Common myeloid progenitor, CD34-positive (primary cell): Measurements from ENCODE around the gene AFF1.

Experiments
- CTCF ChIA-PET: fragments of 350-600 bp; sonication (Branson Sonifier 250); formaldehyde crosslinking; loops from one replicate; lab custom pipeline; 2021; ENCODE audit warnings: antibody characterized with exemption; lab: Charles Lee
- POLR2A ChIA-PET: fragments of 350-600 bp; sonication (Branson Sonifier 250); formaldehyde crosslinking; loops from one replicate; lab custom pipeline; 2021; ENCODE audit warnings: antibody characterized with exemption; lab: Charles Lee
- DNase-seq, 3 donors: peaks; one replicate each; pipeline versions ENCODE4 v3.0.0 to v3.0.0-alpha.2; 2013
- H3K27ac ChIP-seq, 2 experiments: 1 replicate in 1 of 2; 2 replicates in 1 of 2; pipeline ENCODE4 v1.7.0; 2013; ENCODE audit warnings: inconsistent platforms in 2 of 2, low read length in 2 of 2, mild to moderate bottlenecking in 2 of 2, low read depth in 1 of 2, moderate library complexity in 1 of 2; ENCODE audit not compliant: severe bottlenecking in 2 of 2, insufficient read depth in 1 of 2, poor library complexity in 1 of 2
- H3K27me3 ChIP-seq, 5 experiments: replicated peaks in 2 of 5; 1 replicate in 3 of 5; 2 replicates in 2 of 5; pipeline versions ENCODE4 v1.6.1 to v1.7.0; 2013; ENCODE audit warnings: low read length in 4 of 5, mild to moderate bottlenecking in 2 of 5, moderate library complexity in 2 of 5, inconsistent platforms in 1 of 5; ENCODE audit not compliant: insufficient read depth in 5 of 5, control insufficient read depth in 4 of 5
- H3K36me3 ChIP-seq, 4 experiments: 1 replicate in 2 of 4; 2 replicates in 2 of 4; pipeline versions ENCODE4 v1.6.1 to v1.7.0; 2013; ENCODE audit warnings: low read length in 3 of 4, control low read depth in 1 of 4, mild to moderate bottlenecking in 1 of 4; ENCODE audit not compliant: control insufficient read depth in 4 of 4, insufficient read depth in 4 of 4
- H3K4me1 ChIP-seq, 4 experiments: 1 replicate in 3 of 4; 2 replicates in 1 of 4; pipeline versions ENCODE4 v1.6.1 to v1.7.1; 2013; ENCODE audit warnings: low read length in 3 of 4, mild to moderate bottlenecking in 3 of 4, control low read depth in 1 of 4, inconsistent platforms in 1 of 4, moderate library complexity in 1 of 4; ENCODE audit not compliant: control insufficient read depth in 4 of 4, insufficient read depth in 4 of 4; ENCODE audit errors: control extremely low read depth in 1 of 4
- H3K4me3 ChIP-seq, 7 experiments: 1 replicate in 4 of 7; 2 replicates in 3 of 7; pipeline versions ENCODE4 v1.5.1 to v1.7.0; 2013; ENCODE audit warnings: mild to moderate bottlenecking in 7 of 7, low read length in 6 of 7, moderate library complexity in 6 of 7, inconsistent platforms in 2 of 7, low read depth in 2 of 7, control low read depth in 1 of 7; ENCODE audit not compliant: insufficient read depth in 4 of 7, control insufficient read depth in 1 of 7; ENCODE audit errors: extremely low read depth in 1 of 7
- H3K9me3 ChIP-seq, 5 experiments: 1 replicate in 4 of 5; 2 replicates in 1 of 5; pipeline versions ENCODE4 v1.6.1 to v1.7.1; 2013; ENCODE audit warnings: low read length in 4 of 5, mild to moderate bottlenecking in 2 of 5, inconsistent platforms in 1 of 5, low read depth in 1 of 5, moderate library complexity in 1 of 5; ENCODE audit not compliant: control insufficient read depth in 4 of 5, insufficient read depth in 2 of 5; ENCODE audit errors: control extremely low read depth in 1 of 5
- WGBS: methylation state at CpG from one replicate; pipeline ENCODE4 v1.1.5; 2013; ENCODE audit not compliant: insufficient coverage; 5-methylcytosine and 5-hydroxymethylcytosine counted together

AFF1 gene

GRCh38 chr4:86955888-86956451 is 21.2 kb downstream of the AFF1 start:
- no peak for DNase-seq
- H3K4me3 ChIP-seq, result no peak overlapping the region
- H3K9me3 ChIP-seq, result no peaks in the 10 kb centered on the region
- CTCF ChIA-PET, result interaction anchor here (0.9 to 1.6 kb wide), 4 partner anchors 14 to 23 kb away, joined by 3 to 5 read pairs (median 4); partner anchors contain the start of gene AFF1
- peaks cover 25 to 44% (median 34%) of the 10 kb centered on the region in 4 experiments for H3K4me1 ChIP-seq
- H3K27ac ChIP-seq, result no peak overlapping the region
- POLR2A ChIA-PET, result no interaction called here
- H3K36me3 ChIP-seq, result peaks cover 6 to 10% (median 8%) of the 10 kb centered on the region in 4 experiments
- H3K27me3 ChIP-seq, result no peaks in the 10 kb centered on the region

- Histone ChIP-seq H3K9me3 (no peaks in the 10 kb centered on the region), H3K36me3 (peaks cover 4 to 6% (median 5%) of the 10 kb centered on the region in 4 experiments), H3K27ac (no peak overlapping the region), H3K4me1 (peaks cover 36 to 56% (median 45%) of the 10 kb centered on the region in 4 experiments), H3K27me3 (no peaks in the 10 kb centered on the region), H3K4me3 (no peak overlapping the region)
- ChIA-PET CTCF (interaction anchor here (0.6 to 1.6 kb wide), 3 partner anchors 12 to 22 kb away, joined by 3 to 5 read pairs (median 3); partner anchors contain the start of gene AFF1), POLR2A (no interaction called here)
- WGBS, result no CpG with 5 or more reads among the region's 1 CpG
- peak in 1 of 3 donors; percentile 48 for DNase-seq
Observed at GRCh38 chr4:86957215-86957614, 22.4 kb downstream of the AFF1 start.

- Histone ChIP-seq H3K9me3 (no peaks in the 10 kb centered on the region), H3K4me1 (peaks cover 43 to 77% (median 61%) of the 10 kb centered on the region in 4 experiments), H3K27me3 (no peaks in the 10 kb centered on the region), H3K36me3 (peaks cover 0 to 2% (median 0%) of the 10 kb centered on the region in 4 experiments), H3K27ac (peak overlapping the region in 1 of 2 experiments; percentile 88), H3K4me3 (peak overlapping the region in 2 of 7 experiments; percentile 11 to 57)
- peak in 1 of 3 donors; percentile 59 for DNase-seq
- 52% methylated on average over 7 of the region's 11 CpGs for WGBS
- ChIA-PET CTCF (interaction anchor here (0.9 to 3.1 kb wide), 16 partner anchors 8 to 134 kb away, joined by 3 to 20 read pairs (median 7); partner anchors contain the start of gene AFF1), POLR2A (interaction anchor here (1.2 to 2.2 kb wide), 3 partner anchors 24 to 50 kb away, joined by 4 to 17 read pairs (median 4); no protein-coding TSS in a partner anchor)
Observed at GRCh38 chr4:86959588-86960500, 25.0 kb downstream of the AFF1 start.

DNA sequence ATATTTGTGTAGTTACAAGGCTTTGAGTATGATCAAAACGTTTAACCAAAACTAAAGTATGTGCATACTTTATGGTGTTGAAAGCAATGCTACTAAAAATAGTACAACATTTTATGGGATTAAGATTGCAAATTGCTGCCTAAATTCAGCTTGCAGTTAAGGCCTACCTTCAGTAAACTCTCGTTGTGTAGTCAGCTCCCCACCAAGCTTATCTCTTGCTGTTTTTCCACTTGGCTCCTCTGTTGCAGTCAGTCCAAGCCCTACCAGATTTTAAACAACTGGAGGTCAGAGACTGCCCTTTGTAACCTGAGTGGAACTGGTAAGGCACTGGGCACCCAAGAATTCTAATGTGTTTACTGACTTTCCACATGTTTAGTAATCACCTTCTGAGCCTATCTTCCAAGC is 25.7 kb downstream of the AFF1 start:
- H3K27me3 ChIP-seq, result no peaks in the 10 kb centered on the region
- peak overlapping the region in 5 of 7 experiments; percentile 17 to 55 (median 50) for H3K4me3 ChIP-seq
- WGBS, result 30% methylated on average over 1 of the region's 2 CpGs
- peak overlapping the region; percentile 73 to 88 for H3K27ac ChIP-seq
- peaks cover 50 to 82% (median 68%) of the 10 kb centered on the region in 4 experiments for H3K4me1 ChIP-seq
- CTCF ChIA-PET, result interaction anchor here (0.8 to 3.1 kb wide), 14 partner anchors 8 to 133 kb away, joined by 3 to 20 read pairs (median 8); partner anchors contain the start of gene AFF1
- no peaks in the 10 kb centered on the region for H3K9me3 ChIP-seq
- no peak for DNase-seq
- H3K36me3 ChIP-seq, result peaks cover 0 to 2% (median 0%) of the 10 kb centered on the region in 4 experiments
- POLR2A ChIA-PET, result interaction anchor here (1.0 to 2.2 kb wide), 4 partner anchors 25 to 49 kb away, joined by 4 to 17 read pairs (median 6); partner anchors contain the start of gene AFF1

DNA sequence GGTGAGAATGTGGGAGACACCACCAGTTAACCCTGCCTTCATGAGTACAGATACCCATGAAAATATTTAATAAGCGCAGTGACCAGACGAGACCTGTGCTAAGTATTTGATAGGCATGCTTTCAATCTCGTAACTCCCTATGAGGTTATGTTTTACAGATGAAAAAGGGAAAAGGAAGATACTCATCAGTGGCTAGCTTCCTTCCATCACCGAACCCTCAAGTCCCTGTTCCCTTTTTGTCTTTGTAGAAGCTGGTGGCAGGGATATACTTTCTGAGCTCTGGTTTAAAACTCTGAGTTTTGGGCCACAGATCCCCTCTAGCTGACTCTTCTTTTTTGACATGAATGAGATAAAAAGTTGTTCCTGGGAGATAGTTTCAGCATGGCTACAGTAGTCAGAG is 26.3 kb downstream of the AFF1 start:
- ChIA-PET CTCF (interaction anchor here (0.8 to 3.1 kb wide), 13 partner anchors 9 to 133 kb away, joined by 3 to 20 read pairs (median 8); partner anchors contain the start of gene AFF1), POLR2A (interaction anchor here (1.0 to 2.2 kb wide), 4 partner anchors 25 to 48 kb away, joined by 4 to 17 read pairs (median 6); partner anchors contain the start of gene AFF1)
- WGBS, result 0% methylated on average over 4 of the region's 4 CpGs
- Histone ChIP-seq H3K27me3 (no peaks in the 10 kb centered on the region), H3K36me3 (peaks cover 0 to 2% (median 0%) of the 10 kb centered on the region in 4 experiments), H3K4me3 (peak overlapping the region in 6 of 7 experiments; percentile 17 to 55 (median 50)), H3K27ac (peak overlapping the region; percentile 73 to 88), H3K9me3 (no peaks in the 10 kb centered on the region), H3K4me1 (peaks cover 56 to 83% (median 71%) of the 10 kb centered on the region in 4 experiments)
- peak; percentile 53 to 75 (median 70) for DNase-seq

DNA sequence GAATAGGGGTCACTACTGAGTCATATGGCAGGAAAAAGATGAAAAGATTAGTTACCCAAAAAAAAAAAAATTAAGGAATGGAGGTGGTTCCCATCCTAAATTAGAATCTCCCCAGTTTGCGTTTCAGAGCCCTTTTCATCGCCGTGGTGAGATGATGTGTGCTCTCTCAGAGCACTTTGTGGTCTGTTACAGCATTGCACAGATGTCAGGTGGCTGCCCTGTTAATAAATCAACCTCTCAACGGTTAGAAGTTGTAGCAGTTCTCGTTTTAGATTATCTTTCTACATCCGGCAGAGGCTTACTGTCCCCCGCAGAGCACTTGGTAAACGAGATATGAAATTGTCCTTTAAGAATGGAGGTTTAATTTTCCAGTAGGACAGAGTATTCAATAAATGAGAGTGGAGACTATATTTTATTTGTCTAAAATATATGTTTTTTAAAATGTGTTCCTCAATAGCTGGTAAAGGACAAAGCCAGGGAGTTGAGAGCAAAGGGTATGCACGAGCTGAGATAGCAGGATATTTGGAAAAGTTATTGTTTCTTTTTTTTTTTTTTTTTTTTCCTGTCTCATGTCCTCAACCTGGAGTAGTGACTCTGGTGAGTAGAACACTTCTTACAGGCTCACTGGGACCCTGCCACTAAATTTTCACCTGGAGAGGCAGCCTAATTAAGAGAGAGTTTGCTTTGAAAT is 26.9 kb downstream of the AFF1 start:
- Histone ChIP-seq H3K4me3 (peak overlapping the region in 4 of 7 experiments; percentile 49 to 55 (median 52)), H3K27me3 (no peaks in the 10 kb centered on the region), H3K27ac (peak overlapping the region; percentile 73 to 88), H3K9me3 (no peaks in the 10 kb centered on the region), H3K4me1 (peaks cover 62 to 87% (median 75%) of the 10 kb centered on the region in 4 experiments), H3K36me3 (peaks cover 0 to under 1% (median 0%) of the 10 kb centered on the region in 4 experiments)
- ChIA-PET POLR2A (interaction anchor here (1.0 to 2.2 kb wide), 3 partner anchors 26 to 45 kb away, joined by 4 to 17 read pairs (median 8); partner anchors contain the start of gene AFF1), CTCF (interaction anchor here (0.8 to 3.1 kb wide), 11 partner anchors 9 to 132 kb away, joined by 3 to 20 read pairs (median 8); no protein-coding TSS in a partner anchor)
- WGBS, result 0% methylated on average over 6 of the region's 9 CpGs
- DNase-seq, result peak; percentile 91 to 98 (median 96)
